Trophoblast cell (in vitro differentiated cells and primary cell): ENCODE data around the gene ITGB4.

Source experiments
- DNase-seq, 2 donors: peaks; one replicate each; pipeline ENCODE4 v3.0.0-alpha.2; 2016
- H2AFZ ChIP-seq: 2 replicates; pipeline ENCODE4 v1.6.1; 2013; ENCODE audit warnings: low read length, moderate library complexity, mild to moderate bottlenecking; ENCODE audit not compliant: insufficient read depth, poor library complexity
- H2AK5ac ChIP-seq: 2 replicates; pipeline ENCODE4 v1.6.1; 2013; ENCODE audit warnings: mild to moderate bottlenecking, low read length
- H2BK120ac ChIP-seq: 2 replicates; pipeline ENCODE4 v1.6.1; 2013; ENCODE audit warnings: low read length, mild to moderate bottlenecking, moderate library complexity; ENCODE audit not compliant: insufficient read depth, poor library complexity
- H2BK12ac ChIP-seq: 2 replicates; pipeline ENCODE4 v1.6.1; 2013; ENCODE audit warnings: mild to moderate bottlenecking, low read length, moderate library complexity
- H2BK5ac ChIP-seq: 2 replicates; pipeline ENCODE4 v1.6.1; 2013; ENCODE audit warnings: low read length, low read depth, moderate library complexity, mild to moderate bottlenecking; ENCODE audit not compliant: poor library complexity
- H3K14ac ChIP-seq: 2 replicates; pipeline ENCODE4 v1.6.1; 2013; ENCODE audit warnings: mild to moderate bottlenecking, low read length
- H3K18ac ChIP-seq: 2 replicates; pipeline ENCODE4 v1.6.1; 2013; ENCODE audit warnings: mild to moderate bottlenecking, low read length
- H3K23ac ChIP-seq: 2 replicates; pipeline ENCODE4 v1.6.1; 2013; ENCODE audit warnings: low read length
- H3K27ac ChIP-seq: 2 replicates; pipeline ENCODE4 v1.5.1; 2013; ENCODE audit warnings: low read depth, mild to moderate bottlenecking, inconsistent platforms, low read length, moderate library complexity
- H3K27me3 ChIP-seq: 2 replicates; pipeline ENCODE4 v1.6.1; 2013; ENCODE audit warnings: inconsistent platforms, mild to moderate bottlenecking, low read length, moderate library complexity; ENCODE audit not compliant: insufficient read depth
- H3K36me3 ChIP-seq, 2 experiments: 1 replicate in 1 of 2; 2 replicates in 1 of 2; pipeline ENCODE4 v1.6.1; 2013; ENCODE audit warnings: low read length in 2 of 2, mild to moderate bottlenecking in 2 of 2, moderate library complexity in 1 of 2; ENCODE audit not compliant: insufficient read depth in 2 of 2, control insufficient read depth in 1 of 2
- H3K4ac ChIP-seq: 2 replicates; pipeline ENCODE4 v1.6.1; 2013; ENCODE audit warnings: low read depth, mild to moderate bottlenecking, low read length, moderate library complexity
- H3K4me1 ChIP-seq, 2 experiments: 1 replicate in 1 of 2; 2 replicates in 1 of 2; pipeline ENCODE4 v1.6.1; 2013; ENCODE audit warnings: low read length in 2 of 2, mild to moderate bottlenecking in 2 of 2, moderate library complexity in 1 of 2; ENCODE audit not compliant: insufficient read depth in 2 of 2, control insufficient read depth in 1 of 2
- H3K4me2 ChIP-seq: 2 replicates; pipeline ENCODE4 v1.6.1; 2013; ENCODE audit warnings: inconsistent platforms, mild to moderate bottlenecking, low read length, moderate library complexity
- H3K4me3 ChIP-seq: 2 replicates; pipeline ENCODE4 v1.5.1; 2013; ENCODE audit warnings: mild to moderate bottlenecking, low read depth, low read length, inconsistent platforms
- H3K79me1 ChIP-seq: one replicate; pipeline ENCODE4 v1.6.1; 2013; ENCODE audit warnings: low read length
- H3K79me2 ChIP-seq: 2 replicates; pipeline ENCODE4 v1.6.1; 2013; ENCODE audit warnings: low read length, mild to moderate bottlenecking; ENCODE audit not compliant: control insufficient read depth, insufficient read depth, poor library complexity
- H3K9ac ChIP-seq: 2 replicates; pipeline ENCODE4 v1.6.1; 2013; ENCODE audit warnings: mild to moderate bottlenecking, low read length
- H3K9me3 ChIP-seq: 2 replicates; pipeline ENCODE4 v1.6.1; 2013; ENCODE audit warnings: low read depth, mild to moderate bottlenecking, control low read depth, inconsistent platforms, low read length; ENCODE audit not compliant: insufficient read depth
- H4K12ac ChIP-seq: 2 replicates; pipeline ENCODE4 v1.6.1; 2013; ENCODE audit warnings: low read depth, mild to moderate bottlenecking, low read length, moderate library complexity
- H4K8ac ChIP-seq: 2 replicates; pipeline ENCODE4 v1.6.1; 2013; ENCODE audit warnings: low read depth, mild to moderate bottlenecking, low read length, moderate library complexity
- H4K91ac ChIP-seq: one replicate; pipeline ENCODE4 v1.6.1; 2013; ENCODE audit warnings: low read depth, mild to moderate bottlenecking, low read length, moderate library complexity
- whole genome bisulfite sequencing: extraction: QIAGEN DNeasy Blood & Tissue Kit; methylation state at CpG from one replicate; pipeline ENCODE4 v1.1.7; 2013; ENCODE audit warnings: missing lambda C conversion rate; ENCODE audit not compliant: insufficient read length, insufficient coverage; ENCODE audit errors: extremely low coverage; 5-methylcytosine and 5-hydroxymethylcytosine counted together

The ITGB4 gene

DNA sequence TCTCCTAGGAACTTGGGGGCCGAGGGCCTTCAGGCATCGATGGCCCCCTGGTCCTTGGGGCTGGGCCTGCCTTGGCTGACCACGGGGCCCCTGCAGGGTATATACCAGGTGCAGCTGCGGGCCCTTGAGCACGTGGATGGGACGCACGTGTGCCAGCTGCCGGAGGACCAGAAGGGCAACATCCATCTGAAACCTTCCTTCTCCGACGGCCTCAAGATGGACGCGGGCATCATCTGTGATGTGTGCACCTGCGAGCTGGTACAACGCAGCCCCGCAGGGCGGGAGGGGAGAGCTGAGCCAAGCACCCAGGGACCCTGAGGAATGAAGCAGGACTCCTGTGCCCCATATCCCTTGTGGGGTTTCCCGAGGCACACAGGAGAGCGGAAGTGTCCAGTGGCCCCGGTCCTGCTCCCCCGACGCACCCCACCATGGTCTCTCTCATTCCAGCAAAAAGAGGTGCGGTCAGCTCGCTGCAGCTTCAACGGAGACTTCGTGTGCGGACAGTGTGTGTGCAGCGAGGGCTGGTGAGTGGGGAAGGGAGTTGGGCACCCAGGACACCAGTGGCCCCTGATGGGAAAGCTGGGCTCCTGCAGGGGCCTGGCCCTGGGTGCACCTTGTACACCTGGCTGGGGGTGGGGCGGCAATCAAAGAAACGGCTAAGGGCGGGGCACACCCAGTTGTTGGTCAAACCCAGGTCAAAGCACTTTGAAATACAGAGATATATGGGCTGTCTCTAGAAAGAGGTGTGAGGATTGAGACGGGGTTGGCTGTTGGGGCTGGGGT lies 10.6 kb downstream of the ITGB4 start:
- no peaks in the 10 kb centered on the region for H3K79me2 ChIP-seq
- no peak overlapping the region for H3K14ac ChIP-seq
- H3K27ac ChIP-seq: no peak overlapping the region
- no peak overlapping the region for H2AFZ ChIP-seq
- H4K8ac ChIP-seq: no peak overlapping the region
- H3K9ac ChIP-seq: no peak overlapping the region
- no peak overlapping the region for H3K4me2 ChIP-seq
- WGBS: no CpG with 5 or more reads among the region's 31 CpGs
- H4K91ac ChIP-seq: no peak overlapping the region
- no peak for DNase-seq
- no peaks in the 10 kb centered on the region for H3K79me1 ChIP-seq
- no peak overlapping the region for H3K18ac ChIP-seq
- H2BK5ac ChIP-seq: no peak overlapping the region
- no peaks in the 10 kb centered on the region for H3K27me3 ChIP-seq
- H3K4ac ChIP-seq: no peak overlapping the region
- H3K36me3 ChIP-seq: peaks cover 33 to 47% of the 10 kb centered on the region in 2 experiments
- H4K12ac ChIP-seq: no peak overlapping the region
- H2AK5ac ChIP-seq: no peak overlapping the region
- H3K23ac ChIP-seq: no peak overlapping the region
- H3K4me3 ChIP-seq: peak overlapping the region; percentile 54
- peaks cover 2% of the 10 kb centered on the region for H3K9me3 ChIP-seq
- H2BK120ac ChIP-seq: no peak overlapping the region
- H3K4me1 ChIP-seq: no peaks in the 10 kb centered on the region
- no peak overlapping the region for H2BK12ac ChIP-seq

GRCh38 chr17:75733471-75733870 lies 12.2 kb downstream of the ITGB4 start:
- Histone ChIP-seq H3K4me2 (no peak overlapping the region), H2AK5ac (no peak overlapping the region), H3K79me1 (no peaks in the 10 kb centered on the region), H3K9ac (no peak overlapping the region), H3K9me3 (peaks cover 3% of the 10 kb centered on the region), H2BK120ac (no peak overlapping the region), H3K27me3 (no peaks in the 10 kb centered on the region), H3K4me3 (no peak overlapping the region), H3K4me1 (no peaks in the 10 kb centered on the region), H2BK5ac (no peak overlapping the region), H3K79me2 (no peaks in the 10 kb centered on the region), H4K8ac (no peak overlapping the region), H3K36me3 (peaks cover 28 to 46% of the 10 kb centered on the region in 2 experiments), H2AFZ (no peak overlapping the region), H3K23ac (no peak overlapping the region), H3K14ac (no peak overlapping the region), H3K4ac (no peak overlapping the region), H3K27ac (no peak overlapping the region), H2BK12ac (no peak overlapping the region), H4K12ac (no peak overlapping the region), H4K91ac (no peak overlapping the region), H3K18ac (no peak overlapping the region)
- DNase-seq: no peak
- WGBS: no CpG with 5 or more reads among the region's 18 CpGs

DNA sequence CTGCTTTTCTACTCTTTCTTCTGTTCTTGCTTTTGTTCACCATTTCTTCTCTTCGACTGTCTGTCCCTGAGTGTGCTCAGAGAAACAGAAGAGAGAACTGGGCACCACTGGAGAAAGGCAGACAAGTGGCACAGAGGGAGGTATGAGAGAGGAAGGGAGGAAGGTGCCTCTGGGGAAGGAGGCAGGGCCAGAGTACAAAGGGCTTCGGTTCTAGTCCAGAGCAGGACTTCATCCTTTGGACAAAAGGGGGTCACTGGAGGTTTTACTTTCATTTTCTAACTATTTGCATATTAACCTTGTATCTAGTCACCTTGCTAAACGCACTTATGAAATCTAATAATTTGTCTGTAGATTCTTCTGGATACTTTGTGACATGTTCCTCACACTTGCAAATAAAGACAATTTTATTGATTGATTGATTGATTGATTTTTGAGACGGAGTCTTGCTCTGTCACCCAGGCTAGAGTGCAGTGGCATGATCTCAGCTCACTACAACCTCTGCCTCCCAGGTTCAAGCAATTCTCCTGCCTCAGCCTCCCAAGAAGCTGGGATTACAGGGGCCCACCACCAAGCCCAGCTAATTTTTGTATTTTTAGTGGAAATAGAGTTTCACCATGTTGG lies 13.5 kb downstream of the ITGB4 start:
- no peak overlapping the region for H2AK5ac ChIP-seq
- H3K23ac ChIP-seq: no peak overlapping the region
- H3K9me3 ChIP-seq: peaks cover 4% of the 10 kb centered on the region
- no peak overlapping the region for H3K9ac ChIP-seq
- no peak overlapping the region for H3K14ac ChIP-seq
- no peak overlapping the region for H3K4me3 ChIP-seq
- no peak overlapping the region for H4K12ac ChIP-seq
- DNase-seq: no peak
- no peaks in the 10 kb centered on the region for H3K79me1 ChIP-seq
- H3K79me2 ChIP-seq: no peaks in the 10 kb centered on the region
- no peak overlapping the region for H4K91ac ChIP-seq
- no peak overlapping the region for H3K4me2 ChIP-seq
- H3K4me1 ChIP-seq: no peaks in the 10 kb centered on the region
- no peak overlapping the region for H3K27ac ChIP-seq
- no peak overlapping the region for H2BK5ac ChIP-seq
- no peak overlapping the region for H3K18ac ChIP-seq
- peaks cover 30 to 48% of the 10 kb centered on the region in 2 experiments for H3K36me3 ChIP-seq
- H3K27me3 ChIP-seq: no peaks in the 10 kb centered on the region
- H2BK12ac ChIP-seq: no peak overlapping the region
- H2BK120ac ChIP-seq: no peak overlapping the region
- H2AFZ ChIP-seq: no peak overlapping the region
- H3K4ac ChIP-seq: no peak overlapping the region
- no CpG with 5 or more reads among the region's 4 CpGs for WGBS
- H4K8ac ChIP-seq: no peak overlapping the region

DNA sequence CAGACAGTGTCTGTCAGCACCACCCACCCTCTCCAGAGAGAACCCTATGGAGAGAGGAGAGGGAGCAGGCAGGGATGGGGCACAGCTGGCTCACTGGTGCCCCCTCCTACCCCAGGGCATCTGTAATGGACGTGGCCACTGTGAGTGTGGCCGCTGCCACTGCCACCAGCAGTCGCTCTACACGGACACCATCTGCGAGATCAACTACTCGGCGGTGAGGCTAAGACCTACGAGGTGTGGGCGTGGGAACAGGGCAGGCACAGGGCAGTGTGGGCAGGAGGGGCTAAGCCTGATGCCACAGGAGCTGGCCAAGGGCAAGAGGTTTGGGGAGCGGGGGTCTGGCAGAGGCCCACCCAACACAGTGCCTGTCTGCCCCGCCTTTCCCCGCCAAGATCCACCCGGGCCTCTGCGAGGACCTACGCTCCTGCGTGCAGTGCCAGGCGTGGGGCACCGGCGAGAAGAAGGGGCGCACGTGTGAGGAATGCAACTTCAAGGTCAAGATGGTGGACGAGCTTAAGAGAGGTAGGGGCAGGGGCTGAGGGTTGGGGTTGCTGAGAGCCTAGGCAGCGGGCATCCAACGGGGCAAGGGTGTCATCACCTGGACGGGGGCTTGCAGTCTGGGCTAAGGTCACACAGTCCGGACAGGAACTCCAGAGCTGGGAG lies 15.0 kb downstream of the ITGB4 start:
- Histone ChIP-seq H2BK120ac (no peak overlapping the region), H3K4me1 (no peaks in the 10 kb centered on the region), H4K8ac (no peak overlapping the region), H3K79me1 (no peaks in the 10 kb centered on the region), H2BK5ac (no peak overlapping the region), H3K4me2 (no peak overlapping the region), H3K4me3 (no peak overlapping the region), H3K14ac (no peak overlapping the region), H3K4ac (no peak overlapping the region), H4K12ac (no peak overlapping the region), H3K9me3 (peaks cover 4% of the 10 kb centered on the region), H3K36me3 (peaks cover 27 to 48% of the 10 kb centered on the region in 2 experiments), H2BK12ac (no peak overlapping the region), H3K9ac (no peak overlapping the region), H3K79me2 (no peaks in the 10 kb centered on the region), H2AFZ (no peak overlapping the region), H4K91ac (no peak overlapping the region), H3K18ac (no peak overlapping the region), H2AK5ac (no peak overlapping the region), H3K23ac (no peak overlapping the region), H3K27ac (no peak overlapping the region), H3K27me3 (no peaks in the 10 kb centered on the region)
- no CpG with 5 or more reads among the region's 26 CpGs for WGBS
- no peak for DNase-seq
